GM19099 (cell line): ENCODE results near the gene JAM3.

ENCODE experiments used
- POLR2A ChIP-seq: IDR thresholded peaks from 3 replicates; pipeline ENCODE4 v1.6.1; 2011; ENCODE audit warnings: low read depth; ENCODE audit not compliant: insufficient read length; ENCODE audit errors: extremely low read depth

The JAM3 gene

GRCh38 chr11:134155946-134156865 lies 87.3 kb downstream of the JAM3 start:
- no peak for TF ChIP-seq POLR2A

- no peak for TF ChIP-seq POLR2A
Observed at GRCh38 chr11:134157451-134157850, 88.6 kb downstream of the JAM3 start.

- TF ChIP-seq POLR2A, result no peak
Observed at GRCh38 chr11:134158023-134158422, 89.2 kb downstream of the JAM3 start.

- no peak for TF ChIP-seq POLR2A
Observed at GRCh38 chr11:134159652-134160051, 90.8 kb downstream of the JAM3 start.

GRCh38 chr11:134164490-134165370 lies 95.9 kb downstream of the JAM3 start:
- no peak for TF ChIP-seq POLR2A

- no peak for TF ChIP-seq POLR2A
Observed at GRCh38 chr11:134170177-134170918, 101.5 kb downstream of the JAM3 start.

- TF ChIP-seq POLR2A, result no peak
Observed at GRCh38 chr11:134170919-134171281, 102.0 kb downstream of the JAM3 start.

GRCh38 chr11:134171951-134172350 lies 103.1 kb downstream of the JAM3 start:
- TF ChIP-seq POLR2A, result no peak

- TF ChIP-seq POLR2A, result no peak
Observed at GRCh38 chr11:134173296-134173695, 104.4 kb downstream of the JAM3 start.

- TF ChIP-seq POLR2A, result no peak
Observed at GRCh38 chr11:134176284-134176683, 107.4 kb downstream of the JAM3 start.

GRCh38 chr11:134178032-134178674 lies 109.3 kb downstream of the JAM3 start:
- TF ChIP-seq POLR2A, result no peak

- TF ChIP-seq POLR2A, result no peak
Observed at GRCh38 chr11:134181707-134182106, 112.8 kb downstream of the JAM3 start.

GRCh38 chr11:134196756-134197155 lies 127.9 kb downstream of the JAM3 start:
- TF ChIP-seq POLR2A, result no peak

GRCh38 chr11:134199531-134199930 lies 130.7 kb downstream of the JAM3 start:
- no peak for TF ChIP-seq POLR2A
